Stomach (tissue), 4 donors: Measurements from ENCODE around the gene KIF4B.

ENCODE experiments used
- CTCF ChIP-seq, 7 experiments: fragments of 450-650 bp in 4 of 7; fragments of 200-600 bp in 3 of 7; sonication (generic) in 3 of 7; IDR thresholded peaks; one replicate each; pipeline ENCODE4 v1.5.1; 2016 to 2019; ENCODE audit warnings: antibody characterized with exemption in 7 of 7, control low read depth in 2 of 7, mild to moderate bottlenecking in 1 of 7
- EP300 ChIP-seq: sonication (generic); formaldehyde crosslinking; IDR thresholded peaks from one replicate; pipeline ENCODE4 v1.6.1; 2017; ENCODE audit warnings: antibody characterized with exemption
- POLR2A ChIP-seq, 4 donors: fragments of 450-650 bp; IDR thresholded peaks; one replicate each; pipeline ENCODE4 v1.6.1; 2016; ENCODE audit warnings: antibody characterized with exemption in 4 of 4, control low read depth in 2 of 4, mild to moderate bottlenecking in 1 of 4, moderate library complexity in 1 of 4
- POLR2AphosphoS5 ChIP-seq, 3 donors: sonication (generic); formaldehyde crosslinking; IDR thresholded peaks; one replicate each; pipeline ENCODE4 v1.6.1; 2016; ENCODE audit warnings: antibody characterized with exemption in 3 of 3

- TF ChIP-seq CTCF (IDR thresholded peaks at IDR 0.05) (no peak), POLR2AphosphoS5 (IDR thresholded peaks at IDR 0.05) (no peak), POLR2A (IDR thresholded peaks at IDR 0.05) (no peak), EP300 (no peak)
These were observed 23.9 kb upstream of the KIF4B start for GRCh38 chr5:154989626-154990025.
